WI38 (cell line): ENCODE data around the gene WNT3A.
"Not testable (repeated sequence)": the region's sequence is repeated elsewhere in the genome, so short reads cannot be mapped to it uniquely, and the experiment has no call there.

Experiments
- H3K4me3 ChIP-seq: 2 replicates; pipeline ENCODE4 v1.5.1; 2011; ENCODE audit warnings: low read depth, mild to moderate bottlenecking, control low read depth, low read length
- TF ChIP-seq, protein P1 (sequence below): IDR thresholded peaks from 2 replicates; pipeline ENCODE4 v1.5.1; 2012; ENCODE audit warnings: low read depth, mild to moderate bottlenecking, control low read depth, low read length

WNT3A gene

DNA sequence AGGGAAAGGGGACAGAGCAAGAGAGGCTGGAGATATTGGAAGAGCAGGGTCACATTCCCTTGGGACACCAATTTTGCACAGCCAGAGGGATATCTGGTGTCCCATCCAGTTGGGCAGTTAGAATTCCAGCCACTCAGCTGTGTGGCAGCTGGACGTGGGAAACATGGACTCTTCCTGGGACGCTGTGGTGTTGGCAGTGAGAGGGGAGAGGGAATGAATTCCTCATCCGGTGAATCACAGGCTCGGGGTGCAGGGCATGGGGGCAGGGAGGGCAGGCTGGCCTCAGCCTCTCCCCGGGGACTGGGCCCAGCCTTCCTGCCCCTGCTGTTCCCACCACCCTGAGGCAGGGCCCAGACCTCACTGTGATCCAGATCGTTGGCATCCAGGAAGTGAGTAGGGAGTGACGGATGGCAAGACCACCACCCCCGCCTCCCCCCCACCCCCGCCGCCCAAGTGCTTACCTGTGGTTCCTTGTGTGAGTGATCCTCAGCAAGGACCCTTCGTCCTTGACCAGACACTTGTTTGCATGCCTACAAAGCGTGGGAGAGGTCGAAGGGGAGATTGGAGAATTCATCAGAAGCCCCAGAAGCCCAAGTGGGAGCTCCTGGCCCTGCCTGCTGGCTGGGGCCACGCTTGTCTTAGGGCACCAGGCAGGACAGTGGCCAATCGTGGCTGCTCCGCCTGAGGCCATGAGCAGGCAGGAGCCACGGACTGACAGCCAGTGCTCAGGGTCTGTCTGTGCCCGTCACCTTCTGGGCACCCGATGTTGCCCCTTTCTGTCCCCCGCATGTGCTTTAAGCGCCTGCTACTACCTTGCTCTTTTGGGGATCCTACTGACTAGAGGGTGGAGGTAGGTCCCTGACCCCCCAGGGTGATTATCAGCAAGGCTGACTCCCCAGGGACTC lies 8.7 kb downstream of the WNT3A start:
- TF ChIP-seq, protein P1, sequence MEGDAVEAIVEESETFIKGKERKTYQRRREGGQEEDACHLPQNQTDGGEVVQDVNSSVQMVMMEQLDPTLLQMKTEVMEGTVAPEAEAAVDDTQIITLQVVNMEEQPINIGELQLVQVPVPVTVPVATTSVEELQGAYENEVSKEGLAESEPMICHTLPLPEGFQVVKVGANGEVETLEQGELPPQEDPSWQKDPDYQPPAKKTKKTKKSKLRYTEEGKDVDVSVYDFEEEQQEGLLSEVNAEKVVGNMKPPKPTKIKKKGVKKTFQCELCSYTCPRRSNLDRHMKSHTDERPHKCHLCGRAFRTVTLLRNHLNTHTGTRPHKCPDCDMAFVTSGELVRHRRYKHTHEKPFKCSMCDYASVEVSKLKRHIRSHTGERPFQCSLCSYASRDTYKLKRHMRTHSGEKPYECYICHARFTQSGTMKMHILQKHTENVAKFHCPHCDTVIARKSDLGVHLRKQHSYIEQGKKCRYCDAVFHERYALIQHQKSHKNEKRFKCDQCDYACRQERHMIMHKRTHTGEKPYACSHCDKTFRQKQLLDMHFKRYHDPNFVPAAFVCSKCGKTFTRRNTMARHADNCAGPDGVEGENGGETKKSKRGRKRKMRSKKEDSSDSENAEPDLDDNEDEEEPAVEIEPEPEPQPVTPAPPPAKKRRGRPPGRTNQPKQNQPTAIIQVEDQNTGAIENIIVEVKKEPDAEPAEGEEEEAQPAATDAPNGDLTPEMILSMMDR: no peak

DNA sequence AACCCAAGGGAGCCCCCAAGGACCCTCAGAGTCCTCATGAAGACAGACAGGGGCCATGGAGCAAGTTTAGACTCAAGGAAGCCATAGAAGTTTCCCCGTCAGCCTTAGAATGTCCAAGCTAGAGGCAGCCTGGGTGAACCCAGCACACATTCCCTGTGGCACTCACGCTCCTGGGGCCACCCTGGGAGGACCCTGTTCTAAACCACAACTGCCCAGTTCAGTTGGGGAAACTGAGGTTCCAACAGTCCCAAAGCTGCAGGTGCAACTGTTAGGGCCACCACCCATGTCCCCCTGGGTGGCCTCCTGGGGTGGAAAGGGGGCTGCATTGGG lies 9.3 kb downstream of the WNT3A start:
- H3K4me3 ChIP-seq: no peak overlapping the region
- TF ChIP-seq, protein P1: no peak

More for the DNA sequence above, 8.7 kb downstream of the WNT3A start:
- no peak overlapping the region for H3K4me3 ChIP-seq

DNA sequence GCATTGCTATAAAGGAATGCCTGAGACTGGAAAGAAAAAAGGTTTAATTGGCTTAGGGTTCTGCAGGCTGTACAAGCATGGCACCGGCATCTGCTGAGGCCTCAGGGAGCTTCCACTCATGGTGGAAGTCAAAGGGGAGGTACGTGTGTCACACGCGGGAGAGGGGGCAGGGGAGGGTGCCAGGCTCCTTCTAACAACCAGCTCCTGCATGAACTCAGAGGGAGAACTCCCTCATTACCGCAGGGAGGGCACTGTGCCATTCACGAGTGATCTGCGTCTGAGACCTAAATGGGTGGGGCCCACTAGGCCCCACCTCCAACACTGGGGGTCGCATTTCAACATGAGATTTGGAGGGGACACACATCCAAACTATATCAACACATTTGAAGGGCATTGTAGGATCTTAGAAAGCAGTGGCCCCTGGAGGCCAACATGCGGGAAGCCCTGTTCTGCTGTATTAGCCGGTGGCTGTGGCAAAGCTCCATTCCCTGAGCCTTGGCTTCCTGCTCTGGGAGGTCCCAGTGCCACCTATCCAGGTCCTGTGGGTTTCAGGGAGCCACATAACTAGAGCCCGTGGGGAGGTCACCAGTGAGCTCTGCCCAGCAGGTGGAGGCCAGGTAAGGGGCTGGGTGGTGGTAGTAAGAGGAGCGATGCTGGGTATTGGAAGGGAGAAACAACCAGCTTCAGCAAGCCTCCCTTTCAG lies 10.0 kb downstream of the WNT3A start:
- TF ChIP-seq, protein P1: no peak
- H3K4me3 ChIP-seq: no peak overlapping the region

DNA sequence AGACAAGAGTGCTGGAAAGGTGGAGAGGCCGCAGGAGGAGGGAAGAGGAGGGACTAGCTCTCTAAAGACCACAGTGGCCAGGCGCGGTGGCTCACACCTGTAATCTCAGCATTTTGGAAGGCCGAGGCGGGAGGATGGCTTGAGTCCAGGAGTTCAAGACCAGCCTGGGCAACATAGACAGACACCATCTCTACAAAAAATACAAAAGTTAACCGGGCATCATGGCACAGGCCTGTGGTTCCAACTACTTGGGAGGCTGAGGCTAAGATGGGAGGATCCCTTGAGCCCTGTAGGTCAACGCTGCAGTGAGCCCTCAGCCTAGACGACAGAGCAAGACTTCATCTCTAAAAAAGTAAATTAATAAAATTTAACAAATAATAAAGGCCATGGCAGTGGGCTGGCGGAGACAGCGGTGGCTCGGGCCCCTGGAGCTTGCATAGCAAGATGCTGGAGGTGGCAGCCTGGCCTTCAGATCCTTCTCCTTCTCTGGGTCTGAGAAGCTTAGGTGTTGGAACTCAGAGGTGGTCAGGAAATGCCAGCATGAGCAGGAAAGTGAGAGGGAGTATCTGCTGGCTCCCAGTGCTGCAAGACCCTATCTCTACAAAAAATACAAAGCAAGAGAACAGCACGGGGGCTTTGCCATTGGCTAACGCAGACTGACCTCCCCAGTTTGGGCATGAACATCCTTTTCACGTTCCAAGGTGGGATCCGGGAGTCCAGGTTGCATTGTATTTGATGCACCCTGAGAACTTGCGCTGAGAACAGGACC lies 10.7 kb downstream of the WNT3A start:
- TF ChIP-seq, protein P1: no peak
- no peak overlapping the region for H3K4me3 ChIP-seq

DNA sequence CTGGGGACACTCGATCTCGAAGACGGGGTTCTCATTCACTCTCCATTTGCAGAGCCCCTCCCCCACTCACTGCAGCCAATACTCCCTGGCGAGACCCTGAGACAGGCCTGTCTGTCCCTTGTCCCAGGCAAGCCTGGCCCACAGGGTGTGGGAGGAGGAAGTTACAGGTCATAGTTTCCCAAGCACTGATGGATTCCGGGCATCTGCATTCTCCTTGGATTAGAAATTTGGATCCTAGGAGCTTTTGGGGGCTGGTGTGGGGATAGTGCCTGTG lies 11.3 kb downstream of the WNT3A start:
- TF ChIP-seq, protein P1: no peak
- no peak overlapping the region for H3K4me3 ChIP-seq

DNA sequence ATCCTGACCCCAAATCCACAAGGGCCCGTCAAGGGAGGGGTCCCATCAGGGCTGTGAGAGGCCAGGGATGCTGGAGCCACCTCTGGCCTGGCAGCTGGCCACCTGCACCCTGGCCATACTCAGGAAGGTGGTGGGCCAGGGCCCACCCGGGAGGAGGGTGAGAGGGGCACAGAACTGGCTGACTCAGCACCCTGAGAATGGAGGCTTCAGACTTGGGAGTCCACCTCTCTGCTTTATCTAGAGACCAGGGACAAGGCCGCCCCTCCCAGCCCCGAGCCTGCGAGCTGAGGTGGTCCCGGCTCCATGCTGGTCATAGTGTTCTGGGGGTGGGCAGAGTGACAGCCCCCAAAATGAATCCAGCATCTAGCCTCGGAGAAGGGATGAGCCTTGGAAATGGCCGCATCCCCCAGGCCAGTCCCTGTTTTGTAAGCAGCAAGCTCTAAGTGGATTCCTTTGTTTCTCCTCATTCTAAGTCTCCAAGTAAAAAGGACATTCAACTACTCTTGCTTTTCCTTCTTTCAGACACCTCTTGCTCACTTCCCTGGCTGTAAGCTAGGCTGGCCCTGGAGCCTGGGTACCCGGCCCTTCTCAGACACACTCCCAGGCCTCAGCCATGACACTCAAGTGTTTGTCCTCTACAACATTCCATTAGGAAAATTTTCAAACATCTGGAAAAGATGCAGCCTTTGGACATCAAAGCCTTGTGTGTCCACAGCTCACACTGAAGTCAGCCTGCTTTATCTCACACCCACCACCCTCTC lies 12.3 kb downstream of the WNT3A start:
- TF ChIP-seq, protein P1: no peak
- no peak overlapping the region for H3K4me3 ChIP-seq

DNA sequence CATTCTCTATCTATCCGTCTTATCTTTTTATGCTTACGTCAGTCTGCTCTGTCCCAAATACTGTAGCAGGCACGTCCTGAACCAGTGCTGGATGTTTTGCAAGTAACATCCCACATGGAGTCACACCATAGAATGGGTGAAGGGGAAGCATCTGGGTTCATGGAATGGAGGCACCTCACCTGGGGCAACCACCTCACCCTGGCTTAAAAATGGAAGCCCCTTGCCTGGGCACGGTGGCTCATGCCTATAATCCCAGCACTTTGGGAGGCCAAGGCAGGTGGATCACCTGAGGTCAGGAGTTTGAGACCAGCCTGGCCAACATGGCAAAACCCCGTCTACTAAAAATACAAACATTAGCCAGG lies 12.9 kb downstream of the WNT3A start:
- not testable (repeated sequence) for H3K4me3 ChIP-seq
